Hepatocyte (in vitro differentiated cells): ENCODE data around the gene ETV7. TPM values are rescaled to one million over a fixed set of nuclear protein-coding genes. Genes with fewer than 3 reads are reported as not detected.
A peak's percentile ranks its signal among the peaks of the same experiment; 100 is the strongest.

Experiments used
- DNase-seq: peaks from one replicate; pipeline ENCODE4 v3.0.0-alpha.2; 2016; ENCODE audit warnings: low spot score
- H2AFZ ChIP-seq: fragments of 200-600 bp; sonication (generic); 2 replicates; pipeline ENCODE4 v1.6.0; 2016; ENCODE audit warnings: antibody characterized with exemption, mild to moderate bottlenecking
- H3K27ac ChIP-seq: fragments of 200-600 bp; sonication (generic); 2 replicates; pipeline ENCODE4 v1.5.1; 2016; ENCODE audit warnings: mild to moderate bottlenecking
- H3K27me3 ChIP-seq: fragments of 200-600 bp; sonication (generic); 2 replicates; pipeline ENCODE4 v1.6.1; 2016
- H3K36me3 ChIP-seq: fragments of 200-600 bp; sonication (generic); replicated peaks from 2 replicates; pipeline ENCODE4 v1.5.1; 2016; ENCODE audit warnings: low read depth; ENCODE audit not compliant: insufficient read depth
- H3K4me1 ChIP-seq: fragments of 200-600 bp; sonication (generic); 2 replicates; pipeline ENCODE4 v1.5.1; 2016; ENCODE audit warnings: mild to moderate bottlenecking, moderate library complexity; ENCODE audit not compliant: insufficient read depth
- H3K4me2 ChIP-seq: fragments of 200-600 bp; sonication (generic); 2 replicates; pipeline ENCODE4 v1.6.0; 2016
- H3K4me3 ChIP-seq: fragments of 200-600 bp; sonication (generic); 2 replicates; pipeline ENCODE4 v1.5.1; 2016; ENCODE audit warnings: mild to moderate bottlenecking
- H3K79me2 ChIP-seq: fragments of 200-600 bp; sonication (generic); 2 replicates; pipeline ENCODE4 v1.6.0; 2017; ENCODE audit warnings: mild to moderate bottlenecking
- H3K9me2 ChIP-seq: fragments of 200-600 bp; sonication (generic); replicated peaks from 2 replicates; pipeline ENCODE4 v1.6.0; 2017; ENCODE audit warnings: mild to moderate bottlenecking; ENCODE audit not compliant: insufficient read depth
- H3K9me3 ChIP-seq: fragments of 200-600 bp; sonication (generic); 2 replicates; pipeline ENCODE4 v1.5.1; 2016; ENCODE audit warnings: low read depth, mild to moderate bottlenecking
- H4K20me1 ChIP-seq: fragments of 200-600 bp; sonication (generic); 2 replicates; pipeline ENCODE4 v1.6.0; 2016; ENCODE audit warnings: mild to moderate bottlenecking; ENCODE audit not compliant: insufficient read depth, poor library complexity, severe bottlenecking
- CTCF ChIP-seq: fragments of 200-600 bp; sonication (generic); IDR thresholded peaks from 2 replicates; pipeline ENCODE4 v1.5.1; 2016; ENCODE audit warnings: antibody characterized with exemption, mild to moderate bottlenecking; ENCODE audit not compliant: poor library complexity
- EZH2 ChIP-seq: fragments of 200-600 bp; sonication (generic); IDR thresholded peaks from 2 replicates; pipeline ENCODE4 v1.6.1; 2016; ENCODE audit warnings: antibody characterized with exemption, mild to moderate bottlenecking, borderline replicate concordance
- EZH2phosphoT487 ChIP-seq: fragments of 200-600 bp; sonication (generic); IDR thresholded peaks from one replicate; pipeline ENCODE4 v1.6.1; 2018; ENCODE audit warnings: antibody characterized with exemption, mild to moderate bottlenecking, low read depth, moderate library complexity; ENCODE audit not compliant: unreplicated experiment, severe bottlenecking
- WGBS: methylation state at CpG from one replicate; pipeline ENCODE4 v1.1.6; 2016; ENCODE audit warnings: low lambda C conversion rate; ENCODE audit errors: missing lambda C conversion rate; 5-methylcytosine and 5-hydroxymethylcytosine counted together
- polyA plus RNA-seq: library from polyadenylated mRNA; unstranded; fragments of >200 nt; fragmentation: Nextera tagmentation; extraction: Ambion mirVana; gene quantifications from 2 replicates; pipeline ENCODE4 v1.2.1, GENCODE V29; 2016
- total RNA-seq: library from RNA; depleted of rRNA; stranded (reverse); fragments of >200 nt; gene quantifications from 2 replicates; pipeline ENCODE4 v1.2.3, GENCODE V29; 2014

The ETV7 gene
- total and polyA plus RNA-seq, 2 experiments from 2014 or later: 1.2 TPM

GRCh38 chr6:36333931-36334725 lies 53.3 kb downstream of the ETV7 start:
- DNase-seq: peak; percentile 46
- TF ChIP-seq EZH2 (no peak), EZH2phosphoT487 (no peak), CTCF (no peak)
- H3K79me2 ChIP-seq: no peaks in the 10 kb centered on the region
- no peak overlapping the region for H2AFZ ChIP-seq
- peak overlapping the region; percentile 98 for H3K27ac ChIP-seq
- H3K9me3 ChIP-seq: no peaks in the 10 kb centered on the region
- H3K27me3 ChIP-seq: no peaks in the 10 kb centered on the region
- H4K20me1 ChIP-seq: no peaks in the 10 kb centered on the region
- H3K4me3 ChIP-seq: no peak overlapping the region
- 62% methylated on average over 20 of the region's 20 CpGs for WGBS
- H3K4me2 ChIP-seq: peak overlapping the region; percentile 68
- peaks cover 21% of the 10 kb centered on the region for H3K4me1 ChIP-seq
- no peaks in the 10 kb centered on the region for H3K9me2 ChIP-seq
- H3K36me3 ChIP-seq: no peaks in the 10 kb centered on the region

- TF ChIP-seq EZH2phosphoT487 (no peak), CTCF (no peak)
- no peaks in the 10 kb centered on the region for H3K36me3 ChIP-seq
- H3K9me3 ChIP-seq: no peaks in the 10 kb centered on the region
- 87% methylated on average over 8 of the region's 8 CpGs for WGBS
- peak overlapping the region; percentile 98 for H3K27ac ChIP-seq
- H3K4me1 ChIP-seq: peaks cover 21% of the 10 kb centered on the region
- no peak for DNase-seq
- H3K9me2 ChIP-seq: no peaks in the 10 kb centered on the region
- no peaks in the 10 kb centered on the region for H4K20me1 ChIP-seq
- no peak overlapping the region for H3K4me3 ChIP-seq
- peak overlapping the region; percentile 68 for H3K4me2 ChIP-seq
- no peaks in the 10 kb centered on the region for H3K27me3 ChIP-seq
- no peaks in the 10 kb centered on the region for H3K79me2 ChIP-seq
- no peak overlapping the region for H2AFZ ChIP-seq
These were observed 54.1 kb downstream of the ETV7 start for GRCh38 chr6:36333171-36333895.

- H3K27ac ChIP-seq: no peak overlapping the region
- no peak overlapping the region for H2AFZ ChIP-seq
- no peak for TF ChIP-seq EZH2
- TF ChIP-seq CTCF: no peak
- TF ChIP-seq EZH2phosphoT487: no peak
- no peak overlapping the region for H3K4me2 ChIP-seq
- H3K9me2 ChIP-seq: no peaks in the 10 kb centered on the region
- WGBS: 90% methylated on average over 6 of the region's 6 CpGs
- H4K20me1 ChIP-seq: no peaks in the 10 kb centered on the region
- no peak for DNase-seq
- H3K4me3 ChIP-seq: no peak overlapping the region
- no peaks in the 10 kb centered on the region for H3K79me2 ChIP-seq
- no peaks in the 10 kb centered on the region for H3K36me3 ChIP-seq
- peaks cover 21% of the 10 kb centered on the region for H3K4me1 ChIP-seq
- no peaks in the 10 kb centered on the region for H3K27me3 ChIP-seq
- H3K9me3 ChIP-seq: no peaks in the 10 kb centered on the region
These were observed 56.1 kb downstream of the ETV7 start for GRCh38 chr6:36331381-36331780.
